ENCODE results near the gene RMDN3. TPM values are rescaled to one million over a fixed set of nuclear protein-coding genes. Genes with fewer than 3 reads are reported as not detected.

RMDN3 gene
- total and polyA plus RNA-seq, 2 of the 13 experiments (the other 11 are each of a cell fraction or from before 2014, with no cell fraction given), result 16.8 to 19.5 TPM

DNA sequence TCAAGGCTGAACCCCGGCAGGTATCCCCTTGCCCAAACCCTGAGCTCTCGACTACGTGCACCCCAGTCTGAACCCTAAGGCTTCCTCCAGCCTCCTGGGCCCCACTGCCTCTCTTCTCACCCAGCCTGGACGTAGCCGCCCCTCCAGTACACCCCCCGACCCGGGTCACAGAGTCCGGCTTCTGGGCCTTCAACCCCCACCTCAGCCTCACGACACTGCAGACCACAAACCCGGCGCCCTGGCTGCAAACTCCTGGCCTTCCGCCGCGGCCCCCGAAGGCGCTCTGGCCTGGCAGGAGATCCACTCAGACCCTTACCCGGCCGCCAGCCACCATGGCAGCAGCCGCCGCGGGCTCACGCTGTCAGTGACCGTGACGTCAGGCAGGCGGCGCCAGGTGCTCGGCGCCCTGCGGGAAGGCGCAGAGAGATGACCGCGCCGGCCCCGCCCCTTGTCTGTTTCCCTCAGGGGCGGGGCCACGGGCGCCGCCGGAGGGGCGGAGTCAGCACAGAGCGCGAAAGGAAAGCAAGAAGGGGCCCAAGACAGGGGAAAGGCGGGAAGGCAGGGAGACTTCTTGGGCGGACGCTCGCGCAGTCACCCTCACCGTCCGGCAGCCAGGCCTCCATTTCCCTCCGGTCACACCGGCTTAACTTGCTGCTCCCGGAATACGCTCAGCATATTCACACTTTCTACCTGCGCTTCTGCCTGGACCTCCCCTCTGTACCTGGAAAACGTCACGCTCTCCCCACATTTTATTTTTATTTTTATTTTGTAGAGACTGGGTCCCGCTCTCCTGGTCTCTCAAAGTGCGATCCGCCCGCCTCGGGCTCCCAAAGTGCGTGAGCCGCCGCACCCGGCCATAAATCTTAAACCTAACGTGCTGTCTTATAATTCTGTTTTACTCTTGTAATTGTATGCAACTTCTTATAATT is at the start of gene RMDN3 (continued):
- TF ChIP-seq EZH2 (conservative IDR thresholded peaks at IDR 0.05; ENCODE audit: low read depth, low read length) (no peak), ZSCAN20 (CRISPR knock-in tag; IDR thresholded peaks at IDR 0.05; ENCODE audit: borderline replicate concordance) (0 out of 2 replicates have a peak, but pooled peaks have one; percentile 6), HDAC1 (CRISPR knock-in tag; IDR thresholded peaks at IDR 0.05) (peak; percentile 92), PAX8 (CRISPR knock-in tag; IDR thresholded peaks at IDR 0.05; ENCODE audit: borderline replicate concordance) (peak; percentile 59; the same call in 1 of the 2 replicates), TP53 (CRISPR knock-in tag; conservative IDR thresholded peaks at IDR 0.05) (no peak), HMGA1 (CRISPR knock-in tag; conservative IDR thresholded peaks at IDR 0.05) (no peak), SSRP1 (CRISPR knock-in tag; IDR thresholded peaks at IDR 0.05) (no peak), HNRNPLL (IDR thresholded peaks at IDR 0.05; ENCODE audit: low read depth, low read length, poor library complexity, severe bottlenecking) (peak; percentile 7), ZNF317 (CRISPR knock-in tag; IDR thresholded peaks at IDR 0.05) (no peak)
- TF ChIP-seq, protein P1, sequence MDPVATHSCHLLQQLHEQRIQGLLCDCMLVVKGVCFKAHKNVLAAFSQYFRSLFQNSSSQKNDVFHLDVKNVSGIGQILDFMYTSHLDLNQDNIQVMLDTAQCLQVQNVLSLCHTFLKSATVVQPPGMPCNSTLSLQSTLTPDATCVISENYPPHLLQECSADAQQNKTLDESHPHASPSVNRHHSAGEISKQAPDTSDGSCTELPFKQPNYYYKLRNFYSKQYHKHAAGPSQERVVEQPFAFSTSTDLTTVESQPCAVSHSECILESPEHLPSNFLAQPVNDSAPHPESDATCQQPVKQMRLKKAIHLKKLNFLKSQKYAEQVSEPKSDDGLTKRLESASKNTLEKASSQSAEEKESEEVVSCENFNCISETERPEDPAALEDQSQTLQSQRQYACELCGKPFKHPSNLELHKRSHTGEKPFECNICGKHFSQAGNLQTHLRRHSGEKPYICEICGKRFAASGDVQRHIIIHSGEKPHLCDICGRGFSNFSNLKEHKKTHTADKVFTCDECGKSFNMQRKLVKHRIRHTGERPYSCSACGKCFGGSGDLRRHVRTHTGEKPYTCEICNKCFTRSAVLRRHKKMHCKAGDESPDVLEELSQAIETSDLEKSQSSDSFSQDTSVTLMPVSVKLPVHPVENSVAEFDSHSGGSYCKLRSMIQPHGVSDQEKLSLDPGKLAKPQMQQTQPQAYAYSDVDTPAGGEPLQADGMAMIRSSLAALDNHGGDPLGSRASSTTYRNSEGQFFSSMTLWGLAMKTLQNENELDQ (CRISPR knock-in tag; IDR thresholded peaks at IDR 0.05; ENCODE audit: borderline replicate concordance), result no peak
- TF ChIP-seq, protein P2, sequence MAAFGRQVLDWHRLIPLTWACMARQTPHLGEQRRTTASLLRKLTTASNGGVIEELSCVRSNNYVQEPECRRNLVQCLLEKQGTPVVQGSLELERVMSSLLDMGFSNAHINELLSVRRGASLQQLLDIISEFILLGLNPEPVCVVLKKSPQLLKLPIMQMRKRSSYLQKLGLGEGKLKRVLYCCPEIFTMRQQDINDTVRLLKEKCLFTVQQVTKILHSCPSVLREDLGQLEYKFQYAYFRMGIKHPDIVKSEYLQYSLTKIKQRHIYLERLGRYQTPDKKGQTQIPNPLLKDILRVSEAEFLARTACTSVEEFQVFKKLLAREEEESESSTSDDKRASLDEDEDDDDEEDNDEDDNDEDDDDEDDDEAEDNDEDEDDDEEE (CRISPR knock-in tag; IDR thresholded peaks at IDR 0.05), result peak; percentile 78; the same call in 1 of the 2 replicates
- TF ChIP-seq, protein P3, sequence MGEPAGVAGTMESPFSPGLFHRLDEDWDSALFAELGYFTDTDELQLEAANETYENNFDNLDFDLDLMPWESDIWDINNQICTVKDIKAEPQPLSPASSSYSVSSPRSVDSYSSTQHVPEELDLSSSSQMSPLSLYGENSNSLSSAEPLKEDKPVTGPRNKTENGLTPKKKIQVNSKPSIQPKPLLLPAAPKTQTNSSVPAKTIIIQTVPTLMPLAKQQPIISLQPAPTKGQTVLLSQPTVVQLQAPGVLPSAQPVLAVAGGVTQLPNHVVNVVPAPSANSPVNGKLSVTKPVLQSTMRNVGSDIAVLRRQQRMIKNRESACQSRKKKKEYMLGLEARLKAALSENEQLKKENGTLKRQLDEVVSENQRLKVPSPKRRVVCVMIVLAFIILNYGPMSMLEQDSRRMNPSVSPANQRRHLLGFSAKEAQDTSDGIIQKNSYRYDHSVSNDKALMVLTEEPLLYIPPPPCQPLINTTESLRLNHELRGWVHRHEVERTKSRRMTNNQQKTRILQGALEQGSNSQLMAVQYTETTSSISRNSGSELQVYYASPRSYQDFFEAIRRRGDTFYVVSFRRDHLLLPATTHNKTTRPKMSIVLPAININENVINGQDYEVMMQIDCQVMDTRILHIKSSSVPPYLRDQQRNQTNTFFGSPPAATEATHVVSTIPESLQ (CRISPR knock-in tag; conservative IDR thresholded peaks at IDR 0.05), result no peak
- TF ChIP-seq, protein P4, sequence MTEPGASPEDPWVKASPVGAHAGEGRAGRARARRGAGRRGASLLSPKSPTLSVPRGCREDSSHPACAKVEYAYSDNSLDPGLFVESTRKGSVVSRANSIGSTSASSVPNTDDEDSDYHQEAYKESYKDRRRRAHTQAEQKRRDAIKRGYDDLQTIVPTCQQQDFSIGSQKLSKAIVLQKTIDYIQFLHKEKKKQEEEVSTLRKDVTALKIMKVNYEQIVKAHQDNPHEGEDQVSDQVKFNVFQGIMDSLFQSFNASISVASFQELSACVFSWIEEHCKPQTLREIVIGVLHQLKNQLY (CRISPR knock-in tag; IDR thresholded peaks at IDR 0.05), result no peak
- TF ChIP-seq, protein P5, sequence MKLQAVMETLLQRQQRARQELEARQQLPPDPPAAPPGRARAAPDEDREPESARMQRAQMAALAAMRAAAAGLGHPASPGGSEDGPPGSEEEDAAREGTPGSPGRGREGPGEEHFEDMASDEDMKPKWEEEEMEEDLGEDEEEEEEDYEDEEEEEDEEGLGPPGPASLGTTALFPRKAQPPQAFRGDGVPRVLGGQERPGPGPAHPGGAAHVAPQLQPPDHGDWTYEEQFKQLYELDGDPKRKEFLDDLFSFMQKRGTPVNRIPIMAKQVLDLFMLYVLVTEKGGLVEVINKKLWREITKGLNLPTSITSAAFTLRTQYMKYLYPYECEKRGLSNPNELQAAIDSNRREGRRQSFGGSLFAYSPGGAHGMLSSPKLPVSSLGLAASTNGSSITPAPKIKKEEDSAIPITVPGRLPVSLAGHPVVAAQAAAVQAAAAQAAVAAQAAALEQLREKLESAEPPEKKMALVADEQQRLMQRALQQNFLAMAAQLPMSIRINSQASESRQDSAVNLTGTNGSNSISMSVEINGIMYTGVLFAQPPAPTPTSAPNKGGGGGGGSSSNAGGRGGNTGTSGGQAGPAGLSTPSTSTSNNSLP (IDR thresholded peaks at IDR 0.05; ENCODE audit: low read depth, low read length), result no peak
- TF ChIP-seq, protein P6, sequence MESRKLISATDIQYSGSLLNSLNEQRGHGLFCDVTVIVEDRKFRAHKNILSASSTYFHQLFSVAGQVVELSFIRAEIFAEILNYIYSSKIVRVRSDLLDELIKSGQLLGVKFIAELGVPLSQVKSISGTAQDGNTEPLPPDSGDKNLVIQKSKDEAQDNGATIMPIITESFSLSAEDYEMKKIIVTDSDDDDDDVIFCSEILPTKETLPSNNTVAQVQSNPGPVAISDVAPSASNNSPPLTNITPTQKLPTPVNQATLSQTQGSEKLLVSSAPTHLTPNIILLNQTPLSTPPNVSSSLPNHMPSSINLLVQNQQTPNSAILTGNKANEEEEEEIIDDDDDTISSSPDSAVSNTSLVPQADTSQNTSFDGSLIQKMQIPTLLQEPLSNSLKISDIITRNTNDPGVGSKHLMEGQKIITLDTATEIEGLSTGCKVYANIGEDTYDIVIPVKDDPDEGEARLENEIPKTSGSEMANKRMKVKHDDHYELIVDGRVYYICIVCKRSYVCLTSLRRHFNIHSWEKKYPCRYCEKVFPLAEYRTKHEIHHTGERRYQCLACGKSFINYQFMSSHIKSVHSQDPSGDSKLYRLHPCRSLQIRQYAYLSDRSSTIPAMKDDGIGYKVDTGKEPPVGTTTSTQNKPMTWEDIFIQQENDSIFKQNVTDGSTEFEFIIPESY (CRISPR knock-in tag; IDR thresholded peaks at IDR 0.05), result no peak
- TF ChIP-seq, protein P7, sequence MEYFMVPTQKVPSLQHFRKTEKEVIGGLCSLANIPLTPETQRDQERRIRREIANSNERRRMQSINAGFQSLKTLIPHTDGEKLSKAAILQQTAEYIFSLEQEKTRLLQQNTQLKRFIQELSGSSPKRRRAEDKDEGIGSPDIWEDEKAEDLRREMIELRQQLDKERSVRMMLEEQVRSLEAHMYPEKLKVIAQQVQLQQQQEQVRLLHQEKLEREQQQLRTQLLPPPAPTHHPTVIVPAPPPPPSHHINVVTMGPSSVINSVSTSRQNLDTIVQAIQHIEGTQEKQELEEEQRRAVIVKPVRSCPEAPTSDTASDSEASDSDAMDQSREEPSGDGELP (IDR thresholded peaks at IDR 0.05; ENCODE audit: borderline replicate concordance, low read depth), result peak; percentile 59; the same call in 1 of the 2 replicates

Measured in HepG2 (cell line).